Activated T-cell treated with anti-CD3 and anti-CD28 coated beads, Interleukin-2, amount 50 U/mL, for 1 hour (primary cell): ENCODE measurements around the gene MVD.
A peak's percentile ranks its signal among the peaks of the same experiment; 100 is the strongest.

Source experiments
- DNase-seq: peaks from one replicate; pipeline ENCODE4 v3.0.0-alpha.2; 2020

MVD gene

GRCh38 chr16:88639231-88640038 lies 23.5 kb downstream of the MVD start:
- DNase-seq: no peak

GRCh38 chr16:88638323-88639230 lies 24.3 kb downstream of the MVD start, which contains the start of gene IL17C:
TSS of gene IL17C (plus strand) at chr16:88638572. CDS start at chr16:88638642, 70 bp downstream.
- no peak for DNase-seq

- DNase-seq: no peak
Observed at GRCh38 chr16:88636488-88637265, 26.2 kb downstream of the MVD start.

- no peak for DNase-seq
Observed at GRCh38 chr16:88635671-88636319, 27.1 kb downstream of the MVD start.

GRCh38 chr16:88634994-88635670 lies 27.8 kb downstream of the MVD start:
- DNase-seq: no peak

GRCh38 chr16:88634141-88634993 lies 28.5 kb downstream of the MVD start:
- peak; percentile 63 for DNase-seq

- peak; percentile 68 for DNase-seq
Observed at GRCh38 chr16:88633684-88634140, 29.2 kb downstream of the MVD start.

GRCh38 chr16:88632587-88632930 lies 30.3 kb downstream of the MVD start:
- DNase-seq: no peak

- no peak for DNase-seq
Observed at GRCh38 chr16:88631920-88632586, 30.8 kb downstream of the MVD start.

- no peak for DNase-seq
Observed at GRCh38 chr16:88631384-88631783, 31.5 kb downstream of the MVD start.

GRCh38 chr16:88630941-88631340 lies 31.9 kb downstream of the MVD start:
- no peak for DNase-seq

- DNase-seq: no peak
Observed at GRCh38 chr16:88630433-88630832, 32.5 kb downstream of the MVD start.

- no peak for DNase-seq
Observed at GRCh38 chr16:88629835-88630234, 33.1 kb downstream of the MVD start.

GRCh38 chr16:88628512-88628974 lies 34.3 kb downstream of the MVD start:
- no peak for DNase-seq

GRCh38 chr16:88627531-88628411 lies 35.1 kb downstream of the MVD start:
- no peak for DNase-seq

GRCh38 chr16:88626646-88627045 lies 36.2 kb downstream of the MVD start:
- DNase-seq: no peak

- DNase-seq: no peak
Observed at GRCh38 chr16:88624977-88625576, 37.8 kb downstream of the MVD start.

- DNase-seq: no peak
Observed at GRCh38 chr16:88624481-88624880, 38.4 kb downstream of the MVD start.

- DNase-seq: no peak
Observed at GRCh38 chr16:88623858-88624257, 39.0 kb downstream of the MVD start.
